Measurements from ENCODE around the gene TASOR.
A peak's percentile ranks its signal among the peaks of the same experiment; 100 is the strongest.
"Not testable (repeated sequence)": the region's sequence is repeated elsewhere in the genome, so short reads cannot be mapped to it uniquely, and the experiment has no call there.

DNA sequence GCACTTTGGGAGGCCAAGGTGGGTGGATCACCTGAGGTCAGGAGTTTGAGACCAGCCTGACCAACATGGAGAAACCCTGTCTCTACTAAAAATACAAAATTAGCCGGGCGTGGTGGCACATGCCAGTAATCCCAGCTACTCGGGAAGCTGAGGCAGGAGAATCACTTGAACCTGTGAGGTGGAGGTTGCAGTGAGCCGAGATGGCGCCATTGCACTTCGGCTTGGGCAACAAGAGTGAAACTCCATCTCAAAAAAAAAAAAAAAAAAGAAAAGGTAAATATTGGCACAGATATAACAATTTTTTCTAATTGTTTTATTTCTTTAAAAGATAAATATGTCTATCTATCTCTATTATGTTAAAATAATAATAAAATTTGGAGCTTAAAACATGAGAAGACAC, 24.3 kb upstream of the TASOR start:
- not testable (repeated sequence) for TF ChIP-seq EZH2 (optimal IDR thresholded peaks at IDR 0.05; ENCODE audit: low read depth, low read length); EZH2phosphoT487 (IDR thresholded peaks at IDR 0.05; ENCODE audit: low read length)
- TF ChIP-seq, protein P1, sequence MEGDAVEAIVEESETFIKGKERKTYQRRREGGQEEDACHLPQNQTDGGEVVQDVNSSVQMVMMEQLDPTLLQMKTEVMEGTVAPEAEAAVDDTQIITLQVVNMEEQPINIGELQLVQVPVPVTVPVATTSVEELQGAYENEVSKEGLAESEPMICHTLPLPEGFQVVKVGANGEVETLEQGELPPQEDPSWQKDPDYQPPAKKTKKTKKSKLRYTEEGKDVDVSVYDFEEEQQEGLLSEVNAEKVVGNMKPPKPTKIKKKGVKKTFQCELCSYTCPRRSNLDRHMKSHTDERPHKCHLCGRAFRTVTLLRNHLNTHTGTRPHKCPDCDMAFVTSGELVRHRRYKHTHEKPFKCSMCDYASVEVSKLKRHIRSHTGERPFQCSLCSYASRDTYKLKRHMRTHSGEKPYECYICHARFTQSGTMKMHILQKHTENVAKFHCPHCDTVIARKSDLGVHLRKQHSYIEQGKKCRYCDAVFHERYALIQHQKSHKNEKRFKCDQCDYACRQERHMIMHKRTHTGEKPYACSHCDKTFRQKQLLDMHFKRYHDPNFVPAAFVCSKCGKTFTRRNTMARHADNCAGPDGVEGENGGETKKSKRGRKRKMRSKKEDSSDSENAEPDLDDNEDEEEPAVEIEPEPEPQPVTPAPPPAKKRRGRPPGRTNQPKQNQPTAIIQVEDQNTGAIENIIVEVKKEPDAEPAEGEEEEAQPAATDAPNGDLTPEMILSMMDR (IDR thresholded peaks at IDR 0.05; ENCODE audit: low read length): 0 out of 2 replicates have a peak, but pooled peaks have one; percentile 4

Data from MM.1S (cell line).